GM10266 (cell line): ENCODE measurements around the gene ANXA11.
"Not testable (repeated sequence)": the region's sequence is repeated elsewhere in the genome, so short reads cannot be mapped to it uniquely, and the experiment has no call there.

Source experiments
- DNase-seq: peaks from one replicate; pipeline ENCODE4 v3.0.0; 2012; ENCODE audit errors: extremely low spot score
- CTCF ChIP-seq: IDR thresholded peaks from 2 replicates; pipeline ENCODE4 v1.5.1; 2012; ENCODE audit warnings: mild to moderate bottlenecking, low read depth; ENCODE audit not compliant: control insufficient read depth, insufficient read depth; ENCODE audit errors: missing control alignments

ANXA11 gene

GRCh38 chr10:80137920-80138319 lies 67.4 kb downstream of the ANXA11 start:
- TF ChIP-seq CTCF, result no peak
- DNase-seq, result no peak

GRCh38 chr10:80137031-80137862 lies 68.1 kb downstream of the ANXA11 start:
- TF ChIP-seq CTCF, result no peak
- no peak for DNase-seq

- DNase-seq, result no peak
- TF ChIP-seq CTCF, result no peak
Observed at GRCh38 chr10:80136134-80136571, 69.2 kb downstream of the ANXA11 start.

- not testable (repeated sequence) for DNase-seq
Observed at GRCh38 chr10:80133687-80134086, 71.7 kb downstream of the ANXA11 start.

GRCh38 chr10:80133206-80133605 lies 72.1 kb downstream of the ANXA11 start:
- DNase-seq, result no peak
- TF ChIP-seq CTCF, result no peak

GRCh38 chr10:80132299-80133139 lies 72.8 kb downstream of the ANXA11 start, which contains the start of gene PLAC9:
PLAC9 (plus strand) TSS chr10:80132730; CDS start chr10:80132763, 33 bp downstream.
- DNase-seq, result no peak
- no peak for TF ChIP-seq CTCF

GRCh38 chr10:80131499-80131901 lies 73.8 kb downstream of the ANXA11 start:
- TF ChIP-seq CTCF, result no peak
- no peak for DNase-seq
